ENCODE results near the gene FAAP20.

The FAAP20 gene

GRCh38 chr1:2176615-2177014 lies 18.0 kb downstream of the FAAP20 start:
- FAIRE-seq, result no peak

- FAIRE-seq, result no peak
Observed at GRCh38 chr1:2175681-2176454, 18.7 kb downstream of the FAAP20 start.

GRCh38 chr1:2175055-2175414 lies 19.5 kb downstream of the FAAP20 start:
- FAIRE-seq, result no peak

- no peak for FAIRE-seq
Observed at GRCh38 chr1:2174348-2175054, 20.1 kb downstream of the FAAP20 start.

GRCh38 chr1:2173546-2174347 lies 20.8 kb downstream of the FAAP20 start:
- no peak for FAIRE-seq

GRCh38 chr1:2172551-2173146 lies 21.9 kb downstream of the FAAP20 start:
- no peak for FAIRE-seq

- no peak for FAIRE-seq
Observed at GRCh38 chr1:2172012-2172411, 22.6 kb downstream of the FAAP20 start.

- FAIRE-seq, result no peak
Observed at GRCh38 chr1:2170211-2170610, 24.4 kb downstream of the FAAP20 start.

GRCh38 chr1:2169200-2169836 lies 25.3 kb downstream of the FAAP20 start:
- FAIRE-seq, result no peak

GRCh38 chr1:2168535-2168934 lies 26.0 kb downstream of the FAAP20 start:
- FAIRE-seq, result no peak

- no peak for FAIRE-seq
Observed at GRCh38 chr1:2168090-2168489, 26.5 kb downstream of the FAAP20 start.

GRCh38 chr1:2166695-2167094 lies 27.9 kb downstream of the FAAP20 start:
- no peak for FAIRE-seq

- no peak for FAIRE-seq
Observed at GRCh38 chr1:2166254-2166653, 28.3 kb downstream of the FAAP20 start.

GRCh38 chr1:2165646-2166045 lies 28.9 kb downstream of the FAAP20 start:
- FAIRE-seq, result no peak

- no peak for FAIRE-seq
Observed at GRCh38 chr1:2163205-2163604, 31.4 kb downstream of the FAAP20 start.

- FAIRE-seq, result no peak
Observed at GRCh38 chr1:2160451-2161300, 33.9 kb downstream of the FAAP20 start.

GRCh38 chr1:2159124-2159523 lies 35.4 kb downstream of the FAAP20 start:
- FAIRE-seq, result no peak

- FAIRE-seq, result no peak
Observed at GRCh38 chr1:2158272-2158671, 36.3 kb downstream of the FAAP20 start.

GRCh38 chr1:2157856-2158255 lies 36.7 kb downstream of the FAAP20 start:
- no peak for FAIRE-seq

GRCh38 chr1:2156866-2157265 lies 37.7 kb downstream of the FAAP20 start:
- no peak for FAIRE-seq

- FAIRE-seq, result no peak
Observed at GRCh38 chr1:2155788-2156187, 38.8 kb downstream of the FAAP20 start.

- no peak for FAIRE-seq
Observed at GRCh38 chr1:2155147-2155598, 39.4 kb downstream of the FAAP20 start.

Measured in A204.1 (cell line).